HepG2 (cell line): ENCODE measurements around the gene PIK3R5.

Experiments
- DPF2 ChIP-seq: sonication (generic); formaldehyde crosslinking; IDR thresholded peaks from 2 replicates; pipeline ENCODE4 v1.4.0; 2020; ENCODE audit warnings: mild to moderate bottlenecking, low read depth, missing genetic modification reagents, borderline replicate concordance
- EED ChIP-seq: sonication (generic); formaldehyde crosslinking; IDR thresholded peaks from 2 replicates; pipeline ENCODE4 v1.5.0; 2020; ENCODE audit warnings: mild to moderate bottlenecking, missing genetic modification reagents
- HOXD1 ChIP-seq: sonication (generic); formaldehyde crosslinking; IDR thresholded peaks from 2 replicates; pipeline ENCODE4 v1.5.0; 2020; ENCODE audit warnings: missing genetic modification reagents
- POLR2A ChIP-seq, 2 experiments: IDR thresholded peaks; 2 replicates each; pipeline ENCODE4 v1.6.1; 2011; ENCODE audit warnings: low read depth in 2 of 2, low read length in 2 of 2, mild to moderate bottlenecking in 1 of 2, moderate library complexity in 1 of 2; ENCODE audit not compliant: insufficient read depth in 1 of 2
- RAD21 ChIP-seq: fragments of 450-650 bp; formaldehyde crosslinking; IDR thresholded peaks from 2 replicates; pipeline ENCODE4 v1.5.0; 2020; ENCODE audit warnings: mild to moderate bottlenecking
- RBAK ChIP-seq: sonication (generic); formaldehyde crosslinking; IDR thresholded peaks from 2 replicates; pipeline ENCODE4 v1.5.1; 2020; ENCODE audit warnings: mild to moderate bottlenecking, missing genetic modification reagents
- RXRA ChIP-seq: sonication (generic); formaldehyde crosslinking; IDR thresholded peaks from 2 replicates; pipeline ENCODE4 v1.5.1; 2020; ENCODE audit warnings: missing genetic modification reagents
- TF ChIP-seq, protein P1 (sequence below), 2 experiments: sonication (generic) in 1 of 2; formaldehyde crosslinking in 1 of 2; IDR thresholded peaks; 2 replicates each; pipeline versions ENCODE4 v1.5.1 to v1.6.1; 2011 to 2020; ENCODE audit warnings: borderline replicate concordance in 1 of 2, low read depth in 1 of 2, low read length in 1 of 2, mild to moderate bottlenecking in 1 of 2, missing genetic modification reagents in 1 of 2, moderate library complexity in 1 of 2
- TF ChIP-seq, protein P2 (sequence below): sonication (generic); formaldehyde crosslinking; IDR thresholded peaks from 2 replicates; pipeline ENCODE4 v1.5.0; 2020; ENCODE audit warnings: mild to moderate bottlenecking, missing genetic modification reagents, moderate library complexity

DNA sequence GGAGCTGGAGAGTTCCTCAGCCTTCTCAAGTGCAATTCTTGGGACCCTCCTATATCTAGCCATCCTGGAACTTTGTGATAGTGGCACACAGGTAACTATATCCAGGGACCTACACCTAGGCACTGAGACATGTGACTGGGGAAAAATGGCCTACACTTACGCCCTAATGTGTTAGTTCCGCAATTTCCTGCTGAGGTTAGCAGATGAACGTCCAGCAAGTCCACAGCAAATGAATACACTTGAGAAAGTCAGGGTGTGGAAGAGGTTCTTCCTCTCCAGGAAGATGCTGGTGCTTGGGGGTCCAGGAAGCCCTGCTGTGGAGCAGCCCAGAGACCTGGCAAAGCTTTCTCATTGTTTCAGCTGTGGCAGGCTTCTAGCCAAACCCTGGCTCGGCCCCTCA, 20.8 kb downstream of the PIK3R5 start:
- TF ChIP-seq POLR2A (IDR thresholded peaks at IDR 0.05; ENCODE audit: insufficient read depth in 1 of 2, low read depth in 2 of 2, low read length in 2 of 2), result no peak
- TF ChIP-seq, protein P1, sequence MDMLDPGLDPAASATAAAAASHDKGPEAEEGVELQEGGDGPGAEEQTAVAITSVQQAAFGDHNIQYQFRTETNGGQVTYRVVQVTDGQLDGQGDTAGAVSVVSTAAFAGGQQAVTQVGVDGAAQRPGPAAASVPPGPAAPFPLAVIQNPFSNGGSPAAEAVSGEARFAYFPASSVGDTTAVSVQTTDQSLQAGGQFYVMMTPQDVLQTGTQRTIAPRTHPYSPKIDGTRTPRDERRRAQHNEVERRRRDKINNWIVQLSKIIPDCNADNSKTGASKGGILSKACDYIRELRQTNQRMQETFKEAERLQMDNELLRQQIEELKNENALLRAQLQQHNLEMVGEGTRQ (IDR thresholded peaks at IDR 0.05; ENCODE audit: low read depth, low read length), result no peak
- TF ChIP-seq, protein P1 (CRISPR knock-in tag; IDR thresholded peaks at IDR 0.05; ENCODE audit: borderline replicate concordance), result no peak
- TF ChIP-seq HOXD1 (CRISPR knock-in tag), result no peak
- TF ChIP-seq, protein P2, sequence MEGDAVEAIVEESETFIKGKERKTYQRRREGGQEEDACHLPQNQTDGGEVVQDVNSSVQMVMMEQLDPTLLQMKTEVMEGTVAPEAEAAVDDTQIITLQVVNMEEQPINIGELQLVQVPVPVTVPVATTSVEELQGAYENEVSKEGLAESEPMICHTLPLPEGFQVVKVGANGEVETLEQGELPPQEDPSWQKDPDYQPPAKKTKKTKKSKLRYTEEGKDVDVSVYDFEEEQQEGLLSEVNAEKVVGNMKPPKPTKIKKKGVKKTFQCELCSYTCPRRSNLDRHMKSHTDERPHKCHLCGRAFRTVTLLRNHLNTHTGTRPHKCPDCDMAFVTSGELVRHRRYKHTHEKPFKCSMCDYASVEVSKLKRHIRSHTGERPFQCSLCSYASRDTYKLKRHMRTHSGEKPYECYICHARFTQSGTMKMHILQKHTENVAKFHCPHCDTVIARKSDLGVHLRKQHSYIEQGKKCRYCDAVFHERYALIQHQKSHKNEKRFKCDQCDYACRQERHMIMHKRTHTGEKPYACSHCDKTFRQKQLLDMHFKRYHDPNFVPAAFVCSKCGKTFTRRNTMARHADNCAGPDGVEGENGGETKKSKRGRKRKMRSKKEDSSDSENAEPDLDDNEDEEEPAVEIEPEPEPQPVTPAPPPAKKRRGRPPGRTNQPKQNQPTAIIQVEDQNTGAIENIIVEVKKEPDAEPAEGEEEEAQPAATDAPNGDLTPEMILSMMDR (CRISPR knock-in tag), result no peak
- no peak for TF ChIP-seq RBAK
- no peak for TF ChIP-seq RXRA (CRISPR knock-in tag)
- no peak for TF ChIP-seq RAD21
- no peak for TF ChIP-seq DPF2
- no peak for TF ChIP-seq EED (CRISPR knock-in tag)
